ENCODE results near the gene NR1H2. TPM values are rescaled to one million over a fixed set of nuclear protein-coding genes. Genes with fewer than 3 reads are reported as not detected.

Gene NR1H2
- total RNA-seq, 2 donors from 2014 or later, result 57.9 to 60.0 TPM

DNA sequence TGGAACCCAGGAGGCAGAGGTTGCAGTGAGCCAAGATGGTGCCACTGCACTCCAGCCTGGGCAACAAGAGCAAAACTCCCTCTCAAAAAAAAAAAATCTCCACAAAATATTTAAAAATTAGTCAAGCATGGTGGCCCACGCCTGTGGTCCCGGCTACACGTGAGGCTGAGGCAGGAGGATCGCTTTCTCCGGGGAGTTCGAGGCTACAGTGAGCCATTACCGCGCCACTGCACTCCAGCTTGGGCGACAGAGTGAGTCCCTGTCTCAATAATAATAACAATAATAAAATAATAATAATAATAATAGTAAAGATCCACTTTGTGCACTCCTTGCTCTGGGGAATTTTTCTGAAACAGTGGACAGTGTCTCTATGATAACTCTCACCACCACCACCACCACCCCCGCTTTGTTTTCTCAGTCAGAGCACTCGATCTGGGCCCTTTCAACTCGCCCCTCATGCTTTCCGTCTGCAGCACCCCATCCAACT is 19.5 kb upstream of the NR1H2 start:
- H3K27ac ChIP-seq, result no peak overlapping the region
- H3K4me1 ChIP-seq, result no peaks in the 10 kb centered on the region
- no peaks in the 10 kb centered on the region for H3K9me3 ChIP-seq
- intact Hi-C loops (cut with DNase I), result no loop called here
- no peaks in the 10 kb centered on the region for H3K27me3 ChIP-seq
- H3K36me3 ChIP-seq, result no peaks in the 10 kb centered on the region
- TF ChIP-seq, protein P1, sequence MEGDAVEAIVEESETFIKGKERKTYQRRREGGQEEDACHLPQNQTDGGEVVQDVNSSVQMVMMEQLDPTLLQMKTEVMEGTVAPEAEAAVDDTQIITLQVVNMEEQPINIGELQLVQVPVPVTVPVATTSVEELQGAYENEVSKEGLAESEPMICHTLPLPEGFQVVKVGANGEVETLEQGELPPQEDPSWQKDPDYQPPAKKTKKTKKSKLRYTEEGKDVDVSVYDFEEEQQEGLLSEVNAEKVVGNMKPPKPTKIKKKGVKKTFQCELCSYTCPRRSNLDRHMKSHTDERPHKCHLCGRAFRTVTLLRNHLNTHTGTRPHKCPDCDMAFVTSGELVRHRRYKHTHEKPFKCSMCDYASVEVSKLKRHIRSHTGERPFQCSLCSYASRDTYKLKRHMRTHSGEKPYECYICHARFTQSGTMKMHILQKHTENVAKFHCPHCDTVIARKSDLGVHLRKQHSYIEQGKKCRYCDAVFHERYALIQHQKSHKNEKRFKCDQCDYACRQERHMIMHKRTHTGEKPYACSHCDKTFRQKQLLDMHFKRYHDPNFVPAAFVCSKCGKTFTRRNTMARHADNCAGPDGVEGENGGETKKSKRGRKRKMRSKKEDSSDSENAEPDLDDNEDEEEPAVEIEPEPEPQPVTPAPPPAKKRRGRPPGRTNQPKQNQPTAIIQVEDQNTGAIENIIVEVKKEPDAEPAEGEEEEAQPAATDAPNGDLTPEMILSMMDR (IDR thresholded peaks at IDR 0.05), result no peak
- no peak for DNase-seq
- H3K9ac ChIP-seq (ENCODE audit: low read depth in 2 of 2, low read length in 2 of 2), result no peak overlapping the region
- peak overlapping the region; percentile 34 for H3K4me3 ChIP-seq

DNA sequence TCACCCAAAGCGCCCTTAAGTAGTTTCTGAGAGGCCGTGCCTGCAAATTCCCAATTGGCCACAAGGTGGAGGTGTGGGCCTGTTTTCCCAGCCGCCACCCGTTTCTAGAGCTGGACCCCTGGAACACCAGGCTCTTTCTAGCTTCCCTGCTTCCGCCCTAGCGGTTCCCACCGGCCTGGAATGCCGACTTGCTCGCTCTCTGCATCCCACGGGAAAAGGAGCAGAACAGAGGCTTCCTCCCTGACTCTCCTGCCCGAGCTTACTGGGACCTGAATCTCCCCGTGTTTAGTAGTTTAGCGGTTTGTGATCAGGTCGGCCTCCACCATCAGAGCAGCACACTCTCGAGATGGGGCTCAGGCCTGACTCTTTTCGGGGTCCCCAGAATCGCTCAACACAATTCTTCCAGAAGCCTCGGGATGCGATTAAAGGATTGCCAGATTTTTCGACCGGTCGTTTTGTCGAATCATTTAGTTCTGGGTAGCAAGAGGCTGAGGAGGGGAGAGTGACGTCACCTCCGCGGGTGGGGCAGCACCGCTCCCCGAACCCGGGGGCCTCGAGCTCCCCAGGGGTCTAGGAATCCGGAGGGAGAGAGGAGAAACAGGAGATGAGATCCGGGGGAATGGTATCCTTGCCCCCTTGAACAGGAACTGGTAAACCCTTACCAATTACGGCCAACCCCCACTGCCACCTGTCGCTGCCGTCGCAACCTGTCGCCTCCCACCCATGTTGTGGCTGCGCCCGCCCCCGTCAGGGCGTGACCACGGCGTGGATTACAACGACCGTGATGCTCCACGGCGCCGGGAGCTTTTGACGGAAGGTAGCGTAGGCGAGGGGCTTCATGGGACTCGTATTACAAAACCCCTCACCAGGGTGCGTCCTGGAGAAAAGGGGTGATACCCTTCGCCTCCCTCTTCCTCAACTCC is 18.8 kb upstream of the NR1H2 start:
- Histone ChIP-seq H3K27me3 (no peaks in the 10 kb centered on the region), H3K4me1 (no peaks in the 10 kb centered on the region), H3K9ac (ENCODE audit: low read depth in 2 of 2, low read length in 2 of 2) (peak overlapping the region; percentile 51 to 52), H3K9me3 (no peaks in the 10 kb centered on the region), H3K4me3 (peak overlapping the region; percentile 34), H3K27ac (peak overlapping the region; percentile 73), H3K36me3 (no peaks in the 10 kb centered on the region)
- TF ChIP-seq, protein P1 (IDR thresholded peaks at IDR 0.05), result peak; percentile 86
- intact Hi-C loops (cut with DNase I), result no loop called here
- peak; percentile 79 for DNase-seq

DNA sequence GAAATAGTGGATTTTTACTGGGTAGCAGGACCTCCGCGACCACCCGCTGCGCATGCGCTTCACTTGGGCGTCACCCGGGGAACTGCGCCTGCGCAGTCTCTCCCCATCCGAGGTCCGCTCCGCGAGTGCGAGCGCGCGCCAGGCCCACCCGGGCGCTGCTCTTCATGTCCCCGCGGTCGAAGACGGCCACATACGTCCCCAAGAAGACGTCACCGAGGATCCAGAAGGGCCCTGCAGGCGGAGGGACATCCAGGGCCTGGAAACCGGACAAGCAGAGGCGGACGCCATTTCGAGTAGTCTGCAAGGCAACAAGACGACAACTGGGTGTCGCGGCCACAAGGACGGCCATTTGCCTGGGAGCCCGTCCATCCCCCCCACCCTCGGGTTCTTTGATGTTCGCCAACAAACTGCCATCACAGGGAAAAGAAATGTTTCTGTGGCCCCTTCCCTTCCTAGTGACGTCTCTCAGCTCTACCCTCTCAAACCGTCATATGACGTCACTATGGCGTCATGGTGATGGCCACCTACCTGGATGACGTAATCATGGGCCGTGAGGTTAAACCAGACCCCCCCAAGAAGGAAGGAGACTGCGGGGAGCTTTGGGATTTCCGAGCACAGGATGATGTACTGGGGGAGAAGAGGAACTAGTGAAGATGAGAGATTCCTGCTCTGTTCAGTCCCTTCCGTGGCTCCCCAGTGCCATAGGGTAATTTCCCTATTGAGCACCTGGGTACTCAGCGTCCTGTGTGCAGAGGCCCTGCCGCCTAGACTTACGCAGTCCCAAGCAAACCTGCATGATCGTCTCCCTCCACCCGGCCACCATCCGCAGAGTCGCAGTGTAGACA is 17.6 kb upstream of the NR1H2 start:
- Histone ChIP-seq H3K27me3 (no peaks in the 10 kb centered on the region), H3K4me1 (no peaks in the 10 kb centered on the region), H3K9ac (ENCODE audit: low read depth in 2 of 2, low read length in 2 of 2) (peak overlapping the region in 1 of 2 donors; percentile 39), H3K27ac (peak overlapping the region; percentile 73), H3K4me3 (peak overlapping the region; percentile 34), H3K36me3 (no peaks in the 10 kb centered on the region), H3K9me3 (no peaks in the 10 kb centered on the region)
- DNase-seq, result peak; percentile 61
- intact Hi-C loops (cut with DNase I), result no loop called here
- TF ChIP-seq, protein P1 (IDR thresholded peaks at IDR 0.05), result no peak

DNA sequence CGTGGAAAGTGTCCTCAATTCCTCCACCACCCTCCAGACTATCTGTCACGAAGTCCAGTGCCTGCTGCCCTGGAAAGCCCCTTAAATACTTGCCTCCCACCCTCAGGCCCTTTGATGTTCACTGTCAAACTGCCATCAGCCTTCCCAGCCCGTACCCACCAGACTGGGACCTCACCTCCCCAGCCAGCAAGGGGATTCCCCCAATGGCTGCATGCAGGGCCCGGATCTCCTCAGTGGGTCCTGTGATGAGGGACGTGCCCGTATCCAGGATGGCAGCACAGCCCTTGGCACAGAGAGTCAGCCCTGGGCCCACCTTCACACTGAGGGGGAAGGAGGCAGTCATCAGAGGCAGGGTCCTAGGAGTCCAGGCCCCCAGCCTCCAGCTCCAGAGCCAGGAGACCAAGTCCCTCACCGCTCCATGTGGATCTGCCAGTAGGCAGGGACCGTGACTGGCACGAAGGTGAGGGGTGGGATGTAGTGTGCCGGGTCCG is 16.9 kb upstream of the NR1H2 start:
- Histone ChIP-seq H3K36me3 (no peaks in the 10 kb centered on the region), H3K9me3 (no peaks in the 10 kb centered on the region), H3K9ac (ENCODE audit: low read depth in 2 of 2, low read length in 2 of 2) (no peak overlapping the region), H3K4me3 (no peak overlapping the region), H3K27ac (no peak overlapping the region), H3K27me3 (no peaks in the 10 kb centered on the region), H3K4me1 (no peaks in the 10 kb centered on the region)
- intact Hi-C loops (cut with DNase I), result no loop called here
- TF ChIP-seq, protein P1 (IDR thresholded peaks at IDR 0.05), result no peak
- no peak for DNase-seq

DNA sequence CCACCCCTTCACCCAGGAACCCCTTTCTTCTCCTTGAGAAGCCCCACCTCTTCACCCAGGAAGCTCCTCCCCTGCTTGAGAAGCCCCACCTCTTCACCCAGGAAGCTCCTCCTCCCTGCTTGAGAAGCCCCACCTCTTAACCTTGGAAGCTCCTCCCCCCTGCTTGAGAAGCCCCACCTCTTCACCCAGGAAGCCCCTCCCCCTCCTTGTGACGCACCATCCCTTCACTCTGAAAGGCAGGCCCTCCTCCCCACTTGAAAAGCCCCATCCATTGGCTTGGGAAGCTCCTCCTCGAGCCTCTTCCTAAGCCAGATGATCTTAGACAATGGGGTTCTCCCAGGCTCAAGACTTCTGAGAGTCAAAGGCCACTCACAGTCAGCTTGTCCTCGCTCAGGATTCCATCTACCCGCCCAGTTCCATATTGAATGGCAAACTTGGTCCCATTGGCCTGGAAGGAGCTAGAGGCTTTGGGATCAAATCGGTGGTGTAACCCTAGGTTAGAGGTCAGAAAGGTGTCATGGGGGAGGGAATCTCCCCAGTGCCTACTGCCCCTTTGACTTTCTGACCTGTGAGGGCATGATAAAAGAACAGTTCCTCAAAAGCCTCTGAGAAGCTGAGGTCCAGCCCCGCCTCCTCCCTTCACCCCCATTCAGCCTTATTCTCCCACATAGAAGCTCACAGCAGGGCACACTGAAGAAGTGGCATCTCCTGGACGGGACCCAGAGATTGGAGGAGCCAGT is 14.8 kb upstream of the NR1H2 start:
- TF ChIP-seq, protein P1 (IDR thresholded peaks at IDR 0.05), result no peak
- intact Hi-C loops (cut with DNase I), result no loop called here
- H3K27me3 ChIP-seq, result no peaks in the 10 kb centered on the region
- no peak overlapping the region for H3K4me3 ChIP-seq
- no peaks in the 10 kb centered on the region for H3K9me3 ChIP-seq
- H3K4me1 ChIP-seq, result no peaks in the 10 kb centered on the region
- DNase-seq, result no peak
- H3K27ac ChIP-seq, result no peak overlapping the region
- no peak overlapping the region for H3K9ac ChIP-seq (ENCODE audit: low read depth in 2 of 2, low read length in 2 of 2)
- H3K36me3 ChIP-seq, result no peaks in the 10 kb centered on the region

Data from colonic mucosa (tissue), 4 donors.